NAMALWA (cell line): Measurements from ENCODE around the gene ITPKC.
"Not testable (repeated sequence)": the region's sequence is repeated elsewhere in the genome, so short reads cannot be mapped to it uniquely, and the experiment has no call there.

ENCODE experiments used
- DNase-seq: peaks from one replicate; pipeline ENCODE4 v3.0.0-alpha.2; 2015; ENCODE audit warnings: low spot score

Gene ITPKC

GRCh38 chr19:40741527-40742390 lies 24.8 kb downstream of the ITPKC start:
- DNase-seq, result no peak

DNA sequence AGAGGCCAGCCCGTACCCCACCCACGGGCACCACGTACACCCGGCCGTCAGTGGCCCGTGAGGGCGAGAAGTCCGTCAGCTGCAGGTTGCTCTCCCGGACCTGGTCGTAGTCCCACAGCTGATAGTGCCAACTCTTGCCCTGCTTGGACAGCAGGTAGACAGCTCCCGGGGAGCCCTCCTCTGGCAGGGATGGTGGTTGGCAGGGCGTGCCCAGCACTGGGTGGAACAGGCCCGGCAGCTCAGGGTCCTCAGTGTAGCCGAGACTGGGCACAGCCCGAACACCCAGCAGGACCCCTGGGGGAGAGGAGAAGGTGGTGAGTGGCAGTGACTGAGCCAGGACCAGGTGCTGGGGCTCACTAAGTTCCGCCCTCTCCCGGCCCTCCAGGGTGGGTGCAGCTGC lies 25.6 kb downstream of the ITPKC start:
- DNase-seq, result no peak

GRCh38 chr19:40742886-40743285 lies 26.0 kb downstream of the ITPKC start:
- DNase-seq, result no peak

DNA sequence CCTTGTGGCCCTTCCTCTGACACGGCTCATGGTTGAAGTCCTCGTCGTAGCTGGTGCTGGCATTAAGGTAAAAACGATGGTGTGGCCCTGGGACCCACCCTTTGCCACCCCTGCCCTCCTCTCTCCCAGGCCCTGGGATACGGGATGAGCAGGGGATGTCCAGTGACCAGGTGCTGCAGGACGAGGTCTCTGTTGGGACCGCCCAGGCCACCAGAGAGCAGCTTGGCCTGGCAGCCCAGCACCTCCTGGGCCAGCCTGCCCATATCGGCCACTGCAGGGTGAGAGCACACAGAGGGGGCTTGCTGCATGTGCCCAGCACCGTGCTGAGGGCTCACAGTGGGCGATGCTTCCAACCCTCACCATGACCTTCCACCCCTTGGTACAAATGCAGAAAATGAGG lies 27.0 kb downstream of the ITPKC start:
- no peak for DNase-seq

DNA sequence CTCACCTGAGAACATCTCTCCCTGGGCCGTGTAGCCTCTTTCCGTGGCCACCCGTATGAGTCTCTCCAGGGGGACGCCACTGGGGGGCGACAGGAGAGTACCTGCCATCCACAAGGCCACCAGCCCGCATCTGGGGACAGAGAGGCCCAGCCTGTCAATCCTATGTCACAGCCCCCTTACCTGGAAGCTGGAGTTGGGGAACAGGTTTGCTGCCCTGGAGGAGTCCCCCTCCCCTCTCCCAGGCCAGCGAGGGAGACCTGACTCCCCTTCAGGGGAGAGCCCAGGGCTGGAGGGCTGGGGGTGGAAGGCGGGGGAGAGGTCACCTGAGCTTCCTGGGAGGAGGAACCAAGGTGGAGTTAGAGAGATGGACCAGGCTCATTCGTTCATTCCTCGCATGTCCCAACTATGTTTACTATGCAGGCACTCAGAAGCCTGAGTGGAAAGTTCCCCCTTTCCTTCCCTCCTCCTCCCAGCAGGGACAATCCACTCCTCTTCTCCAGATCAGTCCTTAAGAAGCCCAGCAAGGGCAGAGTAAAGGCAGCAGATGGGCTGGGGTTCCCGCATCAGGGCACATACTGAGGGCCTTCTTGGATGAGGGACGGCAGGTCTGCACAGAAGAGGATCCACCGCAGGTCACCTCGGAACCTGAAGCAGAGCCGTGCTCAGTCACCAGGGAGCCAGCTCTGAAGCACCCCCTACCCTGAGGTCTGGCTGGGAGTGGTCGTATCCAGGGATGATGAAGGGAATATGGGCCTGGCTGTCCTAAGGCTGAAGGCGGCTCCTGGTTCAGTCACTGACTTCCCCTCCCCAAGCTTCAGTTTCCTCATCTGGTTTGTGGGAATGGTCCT lies 27.9 kb downstream of the ITPKC start:
- DNase-seq, result peak; percentile 25

GRCh38 chr19:40745402-40745780 lies 28.5 kb downstream of the ITPKC start:
- DNase-seq, result no peak

- DNase-seq, result no peak
Measured at GRCh38 chr19:40747536-40747935, 30.6 kb downstream of the ITPKC start.

- DNase-seq, result peak; percentile 100
Measured at GRCh38 chr19:40750058-40750873, 33.4 kb downstream of the ITPKC start, which contains the start of gene ACTMAP. Gene ACTMAP, minus strand, starts transcription at chr19:40750477. Its CDS starts 674 bp downstream, at chr19:40749803.

- peak; percentile 98 for DNase-seq
Measured at GRCh38 chr19:40750874-40751537, 34.1 kb downstream of the ITPKC start, which contains the start of gene SNRPA. Gene SNRPA, plus strand, starts transcription at chr19:40751203. Its CDS starts 206 bp downstream, at chr19:40751409.

DNA sequence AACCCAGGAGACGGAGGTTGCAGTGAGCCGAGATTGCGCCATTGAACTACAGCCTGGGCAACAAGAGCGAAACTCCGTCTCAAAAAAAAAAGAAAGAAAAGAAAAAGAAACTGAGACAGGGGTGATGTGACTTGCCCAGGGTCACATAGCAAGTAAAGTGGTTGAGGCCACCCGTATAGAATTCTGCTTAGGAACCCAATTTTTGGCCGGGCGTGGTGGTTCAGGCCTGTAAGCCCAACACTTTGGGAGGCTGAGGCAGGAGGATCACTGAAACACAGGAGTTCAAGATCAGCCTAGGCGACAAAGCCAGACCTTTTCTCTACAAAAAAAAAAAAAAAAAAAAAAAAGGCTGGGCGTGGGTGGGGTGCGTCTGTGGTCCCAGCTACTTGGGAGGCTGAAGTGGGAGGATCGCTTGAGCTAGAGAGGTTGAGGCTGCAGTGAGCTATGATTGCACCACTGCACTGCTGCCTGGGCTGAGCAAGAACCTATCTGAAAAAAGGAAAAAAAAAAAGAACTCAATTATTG lies 35.4 kb downstream of the ITPKC start:
- no peak for DNase-seq

DNA sequence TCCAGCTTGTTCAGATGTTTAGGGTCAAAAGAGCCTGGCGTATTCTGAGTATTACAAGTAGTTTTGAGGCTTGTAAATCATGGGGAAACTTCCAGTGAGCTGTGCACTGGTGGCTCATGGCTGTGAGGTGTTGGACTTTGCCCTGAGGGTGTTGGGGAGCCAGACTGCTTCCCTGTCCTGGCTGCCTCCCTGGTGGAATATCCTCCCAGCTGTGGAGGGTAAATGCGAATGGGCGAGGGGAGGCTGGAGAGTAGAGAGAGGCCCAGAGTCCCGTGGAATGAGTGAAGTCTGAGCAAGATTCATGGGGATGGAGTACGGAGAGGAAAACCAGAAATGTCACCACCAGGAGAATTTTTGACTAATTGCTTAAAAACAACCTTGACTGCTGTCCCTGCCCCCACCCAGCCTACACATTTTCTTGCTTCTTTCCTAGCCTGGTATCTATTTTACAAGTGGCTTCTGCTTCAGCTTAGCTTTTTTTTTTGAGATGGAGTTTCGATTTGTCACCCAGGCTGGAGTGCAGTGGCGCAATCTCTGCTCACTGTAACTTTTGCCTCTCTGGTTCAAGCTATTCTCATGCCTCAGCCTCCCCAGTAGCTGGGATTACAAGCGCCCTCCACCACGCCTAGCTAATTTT lies 37.8 kb downstream of the ITPKC start:
- no peak for DNase-seq

DNA sequence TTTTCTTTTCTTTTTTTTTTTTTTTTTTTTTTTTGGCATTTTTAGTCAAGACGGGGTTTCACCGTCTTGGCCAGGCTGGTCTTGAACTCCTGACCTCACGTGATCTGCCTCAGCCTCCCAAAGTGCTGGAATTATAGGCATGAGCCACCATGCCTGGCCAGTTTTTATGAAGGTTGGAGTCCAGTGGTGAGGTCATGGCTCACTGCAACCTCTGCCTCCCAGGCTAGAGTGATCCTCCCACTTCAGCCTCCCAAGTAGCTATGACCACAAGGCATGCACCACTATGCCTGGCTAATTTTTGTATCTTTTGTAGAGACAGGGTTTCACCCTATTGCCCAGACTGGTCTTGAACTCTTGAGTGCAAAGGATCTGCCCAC lies 38.3 kb downstream of the ITPKC start:
- no peak for DNase-seq

DNA sequence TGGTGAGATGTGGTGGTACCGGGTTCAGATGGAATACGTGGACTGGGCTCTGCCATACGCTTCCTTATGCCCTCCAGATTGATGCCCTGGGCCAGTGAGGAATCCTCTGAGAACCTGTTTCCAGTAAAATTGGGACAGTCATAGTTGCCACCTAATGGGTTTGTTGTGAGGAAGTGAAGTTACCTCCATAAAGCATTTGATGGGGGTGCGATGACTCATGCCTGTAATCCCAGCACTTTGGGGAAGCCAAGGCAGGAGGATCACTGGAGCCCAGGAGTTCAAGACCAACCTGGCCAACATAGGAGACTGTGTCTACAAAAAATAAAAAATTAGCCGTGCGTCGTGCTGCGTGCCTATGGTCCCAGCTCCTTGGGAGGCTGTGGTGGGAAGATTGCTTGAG lies 38.9 kb downstream of the ITPKC start:
- DNase-seq, result no peak

DNA sequence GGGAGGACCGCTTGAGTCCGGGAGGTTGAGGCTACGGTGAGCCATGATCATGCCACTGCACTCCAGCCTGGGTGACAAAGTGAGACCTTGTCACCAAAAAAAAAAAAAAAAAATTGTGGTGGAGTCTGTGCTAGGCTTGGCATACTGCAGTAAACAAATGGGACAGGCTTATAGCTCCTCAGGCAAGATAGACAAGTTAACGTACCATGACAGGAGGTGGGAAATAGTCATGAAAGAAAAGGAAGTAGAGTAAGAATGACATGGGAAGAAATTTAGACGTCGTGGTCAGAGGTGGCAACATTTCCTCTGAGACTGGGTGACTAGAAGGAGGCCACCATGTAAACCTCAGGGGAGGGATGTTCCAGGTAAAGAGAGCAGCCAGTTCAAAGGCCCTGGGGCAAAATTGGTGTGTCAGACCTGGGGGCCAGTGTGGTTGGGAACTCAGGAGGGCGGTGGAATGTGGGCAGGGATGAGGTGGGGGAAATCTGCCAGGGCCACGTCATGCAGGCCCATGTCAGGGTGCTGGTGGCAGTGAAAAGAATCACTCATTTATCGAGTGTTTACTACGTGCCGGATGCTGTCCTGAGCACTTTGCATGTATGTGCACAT lies 39.7 kb downstream of the ITPKC start:
- no peak for DNase-seq

GRCh38 chr19:40758491-40758890 lies 41.6 kb downstream of the ITPKC start:
- DNase-seq, result no peak

- DNase-seq, result no peak
Measured at GRCh38 chr19:40759352-40759751, 42.4 kb downstream of the ITPKC start.

DNA sequence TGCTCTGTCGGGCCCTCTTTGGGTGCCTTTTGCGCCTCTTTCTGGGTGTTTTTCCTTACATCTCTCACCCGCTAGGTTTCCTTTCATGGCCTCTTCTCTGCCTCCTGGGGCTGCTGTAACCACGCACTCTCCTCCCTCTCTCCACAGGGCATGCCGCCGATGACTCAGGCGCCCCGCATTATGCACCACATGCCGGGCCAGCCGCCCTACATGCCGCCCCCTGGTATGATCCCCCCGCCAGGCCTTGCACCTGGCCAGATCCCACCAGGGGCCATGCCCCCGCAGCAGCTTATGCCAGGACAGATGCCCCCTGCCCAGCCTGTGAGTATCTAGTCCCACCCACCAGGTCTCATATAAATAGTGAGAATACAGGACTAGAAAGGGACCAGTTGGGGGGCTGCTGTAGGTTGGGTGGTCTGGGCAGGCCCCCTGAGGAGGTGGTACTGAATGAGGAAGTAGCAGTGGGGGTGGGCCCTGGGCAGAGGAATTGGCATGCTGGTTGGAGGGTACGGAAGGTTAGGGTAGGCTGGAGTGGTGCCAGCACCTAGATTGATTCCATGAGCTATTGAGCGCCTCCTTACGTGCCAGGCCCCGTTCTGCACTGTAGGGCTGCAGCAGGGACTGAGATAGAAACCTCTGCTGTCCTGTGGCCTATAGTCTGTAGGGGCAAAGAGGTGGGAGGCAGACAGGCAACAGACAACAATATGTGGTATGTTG lies 46.0 kb downstream of the ITPKC start:
- DNase-seq, result no peak

GRCh38 chr19:40763526-40763925 lies 46.6 kb downstream of the ITPKC start:
- no peak for DNase-seq

GRCh38 chr19:40763963-40764362 lies 47.1 kb downstream of the ITPKC start:
- no peak for DNase-seq

- not testable (repeated sequence) for DNase-seq
Measured at GRCh38 chr19:40766385-40766784, 49.5 kb downstream of the ITPKC start.
